Measurements from ENCODE around the gene SPATS2. TPM values are rescaled to one million over a fixed set of nuclear protein-coding genes. Genes with fewer than 3 reads are reported as not detected.

Gene SPATS2
- total and polyA plus RNA-seq, 10 of the 15 experiments (the other 5 are each of a cell fraction or from before 2014, with no cell fraction given) = 9.0 to 54.2 (median 27.5) TPM

DNA sequence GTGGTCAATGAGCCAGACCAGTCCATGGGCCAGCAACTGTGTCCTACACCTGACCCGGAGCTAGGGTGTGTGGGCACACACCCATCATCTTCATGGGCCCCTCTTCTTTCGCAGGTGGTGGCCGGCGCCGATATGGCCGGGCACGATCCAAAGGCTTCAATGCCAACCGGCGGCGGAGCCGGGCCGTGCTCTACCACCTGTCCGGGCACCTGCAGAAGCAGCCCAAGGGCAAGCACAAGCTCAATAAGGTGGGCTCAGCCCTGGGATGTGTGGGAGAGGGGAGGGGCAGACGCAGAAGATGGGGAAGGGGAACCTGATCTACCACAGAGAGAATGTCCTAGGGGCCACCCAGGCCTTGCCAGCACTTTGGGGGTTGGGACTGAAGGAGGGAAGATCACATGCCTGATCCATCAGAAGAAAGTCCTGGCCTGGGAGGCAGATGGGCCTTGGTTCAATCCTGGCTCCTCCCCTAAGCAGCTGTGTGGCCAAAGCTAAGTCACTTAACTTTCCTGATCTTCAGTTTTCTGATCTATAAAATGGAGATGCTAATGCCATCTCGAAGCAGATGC lies 175.4 kb downstream of the SPATS2 start:
- SMC1A ChIA-PET (ENCODE audit: uncharacterized antibody, unreplicated experiment) = interaction anchor here (0.6 kb wide), 1 partner anchor 36 kb away, joined by 3 read pairs; no protein-coding TSS in a partner anchor
- no peaks in the 10 kb centered on the region for H3K79me2 ChIP-seq (ENCODE audit: control insufficient read depth, insufficient read depth, low read length)
- DNase-seq (ENCODE audit: low read depth, low spot score) (no peak), FAIRE-seq (no peak), ATAC-seq (no peak)
- H3K36me3 ChIP-seq (ENCODE audit: control insufficient read depth in 2 of 2, insufficient read depth in 2 of 2, low read length in 1 of 2) = no peaks in the 10 kb centered on the region
- H3K27me3 ChIP-seq (replicated peaks in 1 of 2; ENCODE audit: control insufficient read depth in 2 of 2, insufficient read depth in 2 of 2, low read length in 1 of 2) = peaks cover 9 to 18% of the 10 kb centered on the region in 2 experiments
- in situ Hi-C loops (cut with MboI) = no loop called here
- no peak overlapping the region for H3K27ac ChIP-seq (ENCODE audit: control insufficient read depth, insufficient read depth)
- H4K20me1 ChIP-seq (ENCODE audit: control insufficient read depth, insufficient read depth) = no peaks in the 10 kb centered on the region; the same call in 1 of the 2 replicates
- CTCF ChIA-PET = interaction anchor here (1.7 to 3.0 kb wide), 2 partner anchors 12 to 184 kb away, joined by 6 to 7 read pairs; no protein-coding TSS in a partner anchor
- no TSS peak for BruUV-seq (replicated peaks)
- no peak overlapping the region for H3K4me2 ChIP-seq (ENCODE audit: control insufficient read depth, insufficient read depth)
- RAD21 ChIA-PET (ENCODE audit: unreplicated experiment) = interaction anchor here (1.2 kb wide), 1 partner anchor 10 kb away, joined by 3 read pairs; no protein-coding TSS in a partner anchor
- WGBS (ENCODE audit: insufficient coverage, insufficient replicate concordance, low lambda C conversion rate, missing lambda C conversion rate) = 88% methylated on average over 14 of the region's 15 CpGs
- H3K9me3 ChIP-seq (replicated peaks; ENCODE audit: control insufficient read depth, insufficient read depth, low read length) = no peaks in the 10 kb centered on the region
- no peak overlapping the region for H2AFZ ChIP-seq (ENCODE audit: control insufficient read depth, low read depth, low read length)
- H3K4me3 ChIP-seq = no peak overlapping the region
- POLR2A ChIA-PET = no interaction called here
- H3K4me1 ChIP-seq (ENCODE audit: control insufficient read depth, insufficient read depth, low read length) = peaks cover 11% of the 10 kb centered on the region
- intact Hi-C loops (cut with micrococcal nuclease; ENCODE audit: unreplicated experiment) = no loop called here
- H3K9ac ChIP-seq (ENCODE audit: control insufficient read depth, insufficient read depth, low read length) = no peak overlapping the region
- TF ChIP-seq, protein P1, sequence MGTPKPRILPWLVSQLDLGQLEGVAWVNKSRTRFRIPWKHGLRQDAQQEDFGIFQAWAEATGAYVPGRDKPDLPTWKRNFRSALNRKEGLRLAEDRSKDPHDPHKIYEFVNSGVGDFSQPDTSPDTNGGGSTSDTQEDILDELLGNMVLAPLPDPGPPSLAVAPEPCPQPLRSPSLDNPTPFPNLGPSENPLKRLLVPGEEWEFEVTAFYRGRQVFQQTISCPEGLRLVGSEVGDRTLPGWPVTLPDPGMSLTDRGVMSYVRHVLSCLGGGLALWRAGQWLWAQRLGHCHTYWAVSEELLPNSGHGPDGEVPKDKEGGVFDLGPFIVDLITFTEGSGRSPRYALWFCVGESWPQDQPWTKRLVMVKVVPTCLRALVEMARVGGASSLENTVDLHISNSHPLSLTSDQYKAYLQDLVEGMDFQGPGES (IDR thresholded peaks at IDR 0.05) = no peak
- TF ChIP-seq, protein P2, sequence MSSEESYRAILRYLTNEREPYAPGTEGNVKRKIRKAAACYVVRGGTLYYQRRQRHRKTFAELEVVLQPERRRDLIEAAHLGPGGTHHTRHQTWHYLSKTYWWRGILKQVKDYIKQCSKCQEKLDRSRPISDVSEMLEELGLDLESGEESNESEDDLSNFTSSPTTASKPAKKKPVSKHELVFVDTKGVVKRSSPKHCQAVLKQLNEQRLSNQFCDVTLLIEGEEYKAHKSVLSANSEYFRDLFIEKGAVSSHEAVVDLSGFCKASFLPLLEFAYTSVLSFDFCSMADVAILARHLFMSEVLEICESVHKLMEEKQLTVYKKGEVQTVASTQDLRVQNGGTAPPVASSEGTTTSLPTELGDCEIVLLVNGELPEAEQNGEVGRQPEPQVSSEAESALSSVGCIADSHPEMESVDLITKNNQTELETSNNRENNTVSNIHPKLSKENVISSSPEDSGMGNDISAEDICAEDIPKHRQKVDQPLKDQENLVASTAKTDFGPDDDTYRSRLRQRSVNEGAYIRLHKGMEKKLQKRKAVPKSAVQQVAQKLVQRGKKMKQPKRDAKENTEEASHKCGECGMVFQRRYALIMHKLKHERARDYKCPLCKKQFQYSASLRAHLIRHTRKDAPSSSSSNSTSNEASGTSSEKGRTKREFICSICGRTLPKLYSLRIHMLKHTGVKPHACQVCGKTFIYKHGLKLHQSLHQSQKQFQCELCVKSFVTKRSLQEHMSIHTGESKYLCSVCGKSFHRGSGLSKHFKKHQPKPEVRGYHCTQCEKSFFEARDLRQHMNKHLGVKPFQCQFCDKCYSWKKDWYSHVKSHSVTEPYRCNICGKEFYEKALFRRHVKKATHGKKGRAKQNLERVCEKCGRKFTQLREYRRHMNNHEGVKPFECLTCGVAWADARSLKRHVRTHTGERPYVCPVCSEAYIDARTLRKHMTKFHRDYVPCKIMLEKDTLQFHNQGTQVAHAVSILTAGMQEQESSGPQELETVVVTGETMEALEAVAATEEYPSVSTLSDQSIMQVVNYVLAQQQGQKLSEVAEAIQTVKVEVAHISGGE (CRISPR knock-in tag; IDR thresholded peaks at IDR 0.05) = no peak
- no peak for TF ChIP-seq PAX8 (IDR thresholded peaks at IDR 0.05)
- TF ChIP-seq STAT1 (conservative IDR thresholded peaks at IDR 0.05) = no peak
- no peak for TF ChIP-seq BHLHE40 (IDR thresholded peaks at IDR 0.05; ENCODE audit: borderline replicate concordance in 1 of 2, low read depth in 2 of 2, low read length in 1 of 2)
- TF ChIP-seq, protein P3, sequence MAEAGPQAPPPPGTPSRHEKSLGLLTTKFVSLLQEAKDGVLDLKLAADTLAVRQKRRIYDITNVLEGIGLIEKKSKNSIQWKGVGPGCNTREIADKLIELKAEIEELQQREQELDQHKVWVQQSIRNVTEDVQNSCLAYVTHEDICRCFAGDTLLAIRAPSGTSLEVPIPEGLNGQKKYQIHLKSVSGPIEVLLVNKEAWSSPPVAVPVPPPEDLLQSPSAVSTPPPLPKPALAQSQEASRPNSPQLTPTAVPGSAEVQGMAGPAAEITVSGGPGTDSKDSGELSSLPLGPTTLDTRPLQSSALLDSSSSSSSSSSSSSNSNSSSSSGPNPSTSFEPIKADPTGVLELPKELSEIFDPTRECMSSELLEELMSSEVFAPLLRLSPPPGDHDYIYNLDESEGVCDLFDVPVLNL (IDR thresholded peaks at IDR 0.05; ENCODE audit: low read depth, low read length) = no peak
- TF ChIP-seq SUZ12 (IDR thresholded peaks at IDR 0.05; ENCODE audit: unreplicated experiment) = no peak
- no peak for TF ChIP-seq MYB (IDR thresholded peaks at IDR 0.05; ENCODE audit: borderline replicate concordance, low read depth, low read length)
- TF ChIP-seq WRNIP1 (IDR thresholded peaks at IDR 0.05; ENCODE audit: borderline replicate concordance, low read depth, low read length) = no peak
- TF ChIP-seq ZNF622 (IDR thresholded peaks at IDR 0.05) = no peak
- TF ChIP-seq, protein P4, sequence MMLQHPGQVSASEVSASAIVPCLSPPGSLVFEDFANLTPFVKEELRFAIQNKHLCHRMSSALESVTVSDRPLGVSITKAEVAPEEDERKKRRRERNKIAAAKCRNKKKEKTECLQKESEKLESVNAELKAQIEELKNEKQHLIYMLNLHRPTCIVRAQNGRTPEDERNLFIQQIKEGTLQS (IDR thresholded peaks at IDR 0.05; ENCODE audit: borderline replicate concordance, extremely low read depth, low read depth, low read length) = no peak
- no peak for TF ChIP-seq NBN (IDR thresholded peaks at IDR 0.05)
- no peak for TF ChIP-seq POU2F2 (IDR thresholded peaks at IDR 0.05; ENCODE audit: borderline replicate concordance, low read depth, low read length)
- no peak for TF ChIP-seq CREM (IDR thresholded peaks at IDR 0.05; ENCODE audit: low read depth)
- TF ChIP-seq, protein P5, sequence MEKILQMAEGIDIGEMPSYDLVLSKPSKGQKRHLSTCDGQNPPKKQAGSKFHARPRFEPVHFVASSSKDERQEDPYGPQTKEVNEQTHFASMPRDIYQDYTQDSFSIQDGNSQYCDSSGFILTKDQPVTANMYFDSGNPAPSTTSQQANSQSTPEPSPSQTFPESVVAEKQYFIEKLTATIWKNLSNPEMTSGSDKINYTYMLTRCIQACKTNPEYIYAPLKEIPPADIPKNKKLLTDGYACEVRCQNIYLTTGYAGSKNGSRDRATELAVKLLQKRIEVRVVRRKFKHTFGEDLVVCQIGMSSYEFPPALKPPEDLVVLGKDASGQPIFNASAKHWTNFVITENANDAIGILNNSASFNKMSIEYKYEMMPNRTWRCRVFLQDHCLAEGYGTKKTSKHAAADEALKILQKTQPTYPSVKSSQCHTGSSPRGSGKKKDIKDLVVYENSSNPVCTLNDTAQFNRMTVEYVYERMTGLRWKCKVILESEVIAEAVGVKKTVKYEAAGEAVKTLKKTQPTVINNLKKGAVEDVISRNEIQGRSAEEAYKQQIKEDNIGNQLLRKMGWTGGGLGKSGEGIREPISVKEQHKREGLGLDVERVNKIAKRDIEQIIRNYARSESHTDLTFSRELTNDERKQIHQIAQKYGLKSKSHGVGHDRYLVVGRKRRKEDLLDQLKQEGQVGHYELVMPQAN (conservative IDR thresholded peaks at IDR 0.05) = no peak
